Measurements from ENCODE around the gene GOPC. TPM values are rescaled to one million over a fixed set of nuclear protein-coding genes. Genes with fewer than 3 reads are reported as not detected.

GOPC gene
- total and polyA plus RNA-seq, 7 donors = 8.7 to 18.2 (median 14.9) TPM

DNA sequence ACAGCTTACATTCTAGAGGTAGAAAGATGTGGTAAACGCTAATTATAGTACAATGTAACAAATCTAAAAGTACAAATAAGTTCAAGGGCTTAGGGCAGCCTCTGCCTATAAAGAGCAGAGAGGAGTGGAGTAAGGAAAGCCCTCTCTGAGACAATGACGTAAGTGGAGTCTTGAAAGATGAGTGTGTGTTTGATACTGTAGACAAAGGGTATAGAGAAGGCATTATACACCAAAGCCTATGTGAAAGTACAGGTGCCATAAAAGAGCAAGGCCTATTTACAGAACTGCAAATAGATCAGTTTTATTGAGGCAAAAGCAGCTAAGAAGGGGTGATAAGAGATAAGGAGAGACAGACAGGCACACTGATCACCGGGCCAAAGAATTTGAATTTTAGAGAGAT is 10.9 kb downstream of the GOPC start:
- TF ChIP-seq, protein P1, sequence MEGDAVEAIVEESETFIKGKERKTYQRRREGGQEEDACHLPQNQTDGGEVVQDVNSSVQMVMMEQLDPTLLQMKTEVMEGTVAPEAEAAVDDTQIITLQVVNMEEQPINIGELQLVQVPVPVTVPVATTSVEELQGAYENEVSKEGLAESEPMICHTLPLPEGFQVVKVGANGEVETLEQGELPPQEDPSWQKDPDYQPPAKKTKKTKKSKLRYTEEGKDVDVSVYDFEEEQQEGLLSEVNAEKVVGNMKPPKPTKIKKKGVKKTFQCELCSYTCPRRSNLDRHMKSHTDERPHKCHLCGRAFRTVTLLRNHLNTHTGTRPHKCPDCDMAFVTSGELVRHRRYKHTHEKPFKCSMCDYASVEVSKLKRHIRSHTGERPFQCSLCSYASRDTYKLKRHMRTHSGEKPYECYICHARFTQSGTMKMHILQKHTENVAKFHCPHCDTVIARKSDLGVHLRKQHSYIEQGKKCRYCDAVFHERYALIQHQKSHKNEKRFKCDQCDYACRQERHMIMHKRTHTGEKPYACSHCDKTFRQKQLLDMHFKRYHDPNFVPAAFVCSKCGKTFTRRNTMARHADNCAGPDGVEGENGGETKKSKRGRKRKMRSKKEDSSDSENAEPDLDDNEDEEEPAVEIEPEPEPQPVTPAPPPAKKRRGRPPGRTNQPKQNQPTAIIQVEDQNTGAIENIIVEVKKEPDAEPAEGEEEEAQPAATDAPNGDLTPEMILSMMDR (IDR thresholded peaks at IDR 0.05) = no peak
- ATAC-seq = no peak
- no peak overlapping the region for H3K4me3 ChIP-seq
- H3K9me3 ChIP-seq = no peaks in the 10 kb centered on the region
- no peak overlapping the region for H3K27ac ChIP-seq
- intact Hi-C loops (cut with DNase I) = no loop called here
- H3K4me1 ChIP-seq = no peaks in the 10 kb centered on the region
- DNase-seq = no peak
- peaks cover 3 to 12% of the 10 kb centered on the region in 2 donors for H3K36me3 ChIP-seq (ENCODE audit: insufficient read depth in 1 of 2, low read depth in 1 of 2)
- H3K27me3 ChIP-seq (ENCODE audit: insufficient read depth in 3 of 3, low read length in 2 of 3) = no peaks in the 10 kb centered on the region
- 89 to 95% (median 93%) methylated on average over 3 of the region's 3 CpGs for WGBS, 3 donors

DNA sequence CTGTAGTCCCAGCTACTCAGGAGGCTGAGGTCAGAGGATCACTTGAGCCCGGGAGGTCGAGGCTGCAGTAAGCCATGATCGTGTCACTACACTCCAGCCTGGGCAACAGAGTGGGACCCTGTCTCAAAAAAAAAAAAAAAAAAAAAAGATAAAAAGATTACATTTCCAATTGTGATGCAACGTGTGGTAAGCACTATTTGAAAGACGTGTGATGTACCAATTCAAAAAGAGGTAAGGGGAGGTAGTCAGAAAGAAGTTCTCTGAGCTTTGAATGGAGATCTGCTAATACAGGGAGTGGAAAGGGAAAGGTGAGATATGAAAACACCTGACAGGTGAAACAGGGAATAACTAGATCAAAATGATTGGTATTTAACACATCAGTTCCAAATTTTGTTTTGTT is 11.9 kb downstream of the GOPC start:
- H3K27ac ChIP-seq = no peak overlapping the region
- intact Hi-C loops (cut with DNase I) = no loop called here
- 81 to 95% (median 94%) methylated on average over 5 of the region's 5 CpGs for WGBS, 3 donors
- no peaks in the 10 kb centered on the region for H3K9me3 ChIP-seq
- H3K36me3 ChIP-seq (ENCODE audit: insufficient read depth in 1 of 2, low read depth in 1 of 2) = peaks cover 3 to 12% of the 10 kb centered on the region in 2 donors
- ATAC-seq = no peak
- H3K4me1 ChIP-seq = no peaks in the 10 kb centered on the region
- no peaks in the 10 kb centered on the region for H3K27me3 ChIP-seq (ENCODE audit: insufficient read depth in 3 of 3, low read length in 2 of 3)
- no peak for DNase-seq
- no peak overlapping the region for H3K4me3 ChIP-seq
- TF ChIP-seq, protein P1 (IDR thresholded peaks at IDR 0.05) = no peak

DNA sequence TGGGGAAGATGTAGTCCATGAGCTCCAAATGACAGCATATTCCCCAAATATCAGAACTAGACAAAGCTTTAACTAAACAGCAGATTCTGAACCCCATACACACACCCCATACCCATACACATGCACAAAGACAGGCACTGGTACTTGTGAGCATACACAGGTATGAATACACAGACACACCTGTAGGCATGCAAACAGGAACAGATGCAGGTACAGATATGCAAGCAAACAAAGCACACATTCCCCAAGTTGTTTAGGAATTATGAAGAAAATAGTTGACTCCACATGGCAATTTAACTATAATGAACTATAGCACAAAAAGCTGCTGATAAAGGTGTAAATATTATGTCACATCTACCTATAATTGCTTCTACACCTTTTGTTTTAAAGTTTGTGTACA is 16.7 kb downstream of the GOPC start:
- peaks cover 3 to 12% of the 10 kb centered on the region in 2 donors for H3K36me3 ChIP-seq (ENCODE audit: insufficient read depth in 1 of 2, low read depth in 1 of 2)
- no peaks in the 10 kb centered on the region for H3K4me1 ChIP-seq
- TF ChIP-seq, protein P1 (IDR thresholded peaks at IDR 0.05) = no peak
- no peak overlapping the region for H3K4me3 ChIP-seq
- H3K9me3 ChIP-seq = no peaks in the 10 kb centered on the region
- intact Hi-C loops (cut with DNase I) = no loop called here
- DNase-seq (no peak), ATAC-seq (no peak)
- H3K27me3 ChIP-seq (ENCODE audit: insufficient read depth in 3 of 3, low read length in 2 of 3) = no peaks in the 10 kb centered on the region
- no peak overlapping the region for H3K27ac ChIP-seq

DNA sequence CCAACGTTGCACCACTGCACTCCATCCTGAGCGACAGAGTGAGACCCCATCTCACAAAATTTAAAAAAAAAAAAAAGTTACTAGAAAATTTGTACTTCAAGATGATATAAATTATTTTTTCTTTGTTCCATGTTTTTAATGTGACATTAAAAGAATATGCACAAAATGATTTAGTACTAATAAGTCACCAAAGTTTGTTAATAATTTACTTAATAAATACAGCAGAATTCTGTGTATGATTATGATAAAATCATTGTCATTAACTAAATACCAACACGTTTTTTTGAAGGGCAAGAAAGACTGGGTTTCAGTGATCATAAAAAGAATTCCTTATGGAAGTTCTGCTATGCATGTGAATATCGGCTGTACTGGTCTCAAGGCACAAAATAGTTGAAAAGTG is 28.1 kb downstream of the GOPC start:
- H3K36me3 ChIP-seq (ENCODE audit: insufficient read depth in 1 of 2, low read depth in 1 of 2) = peaks cover 0 to 78% of the 10 kb centered on the region in 2 donors
- no peak overlapping the region for H3K4me3 ChIP-seq
- WGBS, 3 donors = 85 to 93% (median 87%) methylated on average over 4 of the region's 4 CpGs
- TF ChIP-seq, protein P1 (IDR thresholded peaks at IDR 0.05) = no peak
- DNase-seq = no peak
- no peaks in the 10 kb centered on the region for H3K9me3 ChIP-seq
- intact Hi-C loops (cut with DNase I) = no loop called here
- H3K4me1 ChIP-seq = no peaks in the 10 kb centered on the region
- no peak for ATAC-seq
- no peak overlapping the region for H3K27ac ChIP-seq
- H3K27me3 ChIP-seq (ENCODE audit: insufficient read depth in 3 of 3, low read length in 2 of 3) = no peaks in the 10 kb centered on the region

DNA sequence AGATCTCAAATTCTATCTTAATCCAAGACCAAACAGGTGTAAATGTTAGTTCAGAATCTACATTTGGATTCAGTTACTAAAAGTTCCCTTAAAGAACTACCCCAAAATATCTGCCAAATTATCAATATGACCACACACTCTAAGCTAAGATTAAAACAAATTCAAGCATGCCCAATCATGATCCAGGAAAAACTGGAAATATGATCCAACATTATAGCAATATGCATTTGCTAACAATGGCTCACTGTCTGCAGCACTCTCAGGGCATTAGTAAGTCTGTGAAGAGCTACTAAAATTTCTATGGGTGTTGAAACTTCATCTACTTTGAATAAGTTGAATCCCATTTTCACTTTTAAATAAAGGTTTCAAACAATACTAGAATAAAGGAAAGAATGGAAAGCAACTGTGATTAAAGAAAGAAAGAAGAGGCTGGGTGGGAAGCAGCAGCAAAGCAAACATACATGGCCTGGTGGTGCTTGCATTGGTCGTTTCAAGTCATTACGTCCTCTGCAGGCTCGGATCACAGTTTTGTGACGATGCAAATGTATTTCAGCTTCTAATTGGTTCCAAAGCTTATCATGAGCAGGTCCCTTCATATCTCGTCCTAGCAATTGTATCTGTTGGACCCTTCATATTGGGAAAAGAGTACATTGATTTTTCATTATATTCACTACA is 29.2 kb downstream of the GOPC start:
- TF ChIP-seq, protein P1 (IDR thresholded peaks at IDR 0.05) = no peak
- H3K4me1 ChIP-seq = no peaks in the 10 kb centered on the region
- no peak overlapping the region for H3K4me3 ChIP-seq
- DNase-seq (no peak), ATAC-seq (no peak)
- H3K9me3 ChIP-seq = no peaks in the 10 kb centered on the region
- intact Hi-C loops (cut with DNase I) = no loop called here
- 92 to 96% (median 93%) methylated on average over 5 of the region's 5 CpGs for WGBS, 3 donors
- H3K27me3 ChIP-seq (ENCODE audit: insufficient read depth in 3 of 3, low read length in 2 of 3) = no peaks in the 10 kb centered on the region
- H3K27ac ChIP-seq = no peak overlapping the region
- peaks cover 0 to 81% of the 10 kb centered on the region in 2 donors for H3K36me3 ChIP-seq (ENCODE audit: insufficient read depth in 1 of 2, low read depth in 1 of 2)

Measured in psoas muscle (tissue), 8 donors.